HG03066 (cell line): ENCODE measurements around the gene NSUN3.
"Not testable (repeated sequence)": the region's sequence is repeated elsewhere in the genome, so short reads cannot be mapped to it uniquely, and the experiment has no call there.

Experiments used
- ATAC-seq: cut with Tn5 transposase; IDR thresholded peaks from one replicate; pipeline ENCODE4 v1.9.1; 2021; ENCODE audit warnings: low read depth; ENCODE audit not compliant: unreplicated experiment

The NSUN3 gene

GRCh38 chr3:94066506-94067500, 3.9 kb downstream of the NSUN3 start:
- no peak for ATAC-seq

DNA sequence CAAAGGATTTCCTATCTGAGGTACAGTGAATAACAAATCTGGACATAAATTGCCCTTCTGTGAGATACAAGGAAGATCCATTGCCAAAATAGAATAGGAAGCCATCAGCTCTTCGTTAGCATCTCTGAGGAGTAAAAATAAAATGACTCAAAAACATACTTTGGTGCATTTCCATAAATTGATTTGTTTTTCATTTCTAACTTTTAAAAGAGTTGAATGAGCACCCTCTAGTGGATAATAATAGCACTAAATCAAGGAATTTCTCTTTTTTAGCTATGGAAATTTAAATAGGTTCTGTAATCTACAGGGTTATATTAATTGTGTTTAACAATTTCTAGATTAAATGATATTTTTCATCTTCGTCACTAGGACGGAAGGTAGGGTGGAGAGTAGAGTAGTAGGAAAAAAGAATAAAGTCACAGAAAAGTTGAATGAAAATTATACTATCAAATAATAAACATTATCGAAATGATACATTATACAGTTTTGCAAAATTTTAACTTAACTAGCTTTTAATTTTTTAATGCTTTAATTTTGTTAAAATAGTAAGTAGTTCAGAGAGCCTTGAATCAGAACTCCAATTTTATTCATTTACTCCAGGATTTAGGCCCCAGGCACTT, 6.4 kb downstream of the NSUN3 start:
- no peak for ATAC-seq

GRCh38 chr3:94070341-94070911, 7.6 kb downstream of the NSUN3 start:
- no peak for ATAC-seq

DNA sequence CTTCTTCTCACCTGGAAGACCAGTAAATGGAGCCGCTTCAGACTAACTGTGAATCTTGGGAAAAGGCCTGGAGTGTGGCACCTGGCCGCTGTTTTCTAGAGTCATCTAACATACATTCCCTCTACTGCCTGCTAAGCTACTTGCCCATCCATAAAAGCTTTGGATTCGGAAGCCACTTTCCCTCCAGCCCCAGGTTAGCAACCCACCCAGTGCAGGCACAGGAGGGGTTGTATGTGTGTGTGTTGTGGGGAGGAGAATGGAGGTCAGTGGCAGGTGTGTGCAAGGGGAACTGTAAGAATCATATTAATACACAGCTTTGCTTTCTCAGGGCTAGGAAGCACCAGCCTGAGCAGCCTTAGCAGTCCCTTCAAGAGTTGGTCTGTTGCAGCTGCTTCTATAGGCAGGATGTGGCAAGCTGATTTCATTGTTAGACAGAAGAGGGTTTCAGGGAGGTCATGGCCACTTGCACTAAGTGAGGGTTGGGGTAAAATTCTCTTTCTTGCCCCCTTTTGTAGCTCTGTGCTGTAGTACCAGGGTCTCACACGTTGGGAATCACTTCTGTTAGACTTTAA, 8.9 kb downstream of the NSUN3 start:
- peak; percentile 70 for ATAC-seq

DNA sequence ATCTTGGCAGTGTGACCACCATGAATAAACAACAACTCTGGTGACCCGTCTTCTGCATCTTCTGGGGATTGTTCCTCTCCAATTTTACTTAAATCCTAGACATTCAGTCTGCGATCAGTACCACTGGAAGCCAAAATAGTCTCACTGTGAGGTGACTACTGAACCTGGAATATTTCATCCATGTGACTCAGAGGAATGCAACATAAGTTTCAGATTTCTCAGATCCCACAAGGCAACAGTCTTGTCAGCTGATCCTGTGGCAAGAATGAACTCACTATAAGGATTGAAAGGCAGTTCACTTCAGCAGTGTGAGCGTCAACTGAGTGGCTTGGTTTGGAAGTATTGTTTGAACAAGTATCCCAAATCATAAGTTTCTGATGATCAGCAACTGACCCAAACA, 13.2 kb downstream of the NSUN3 start:
- ATAC-seq = no peak

DNA sequence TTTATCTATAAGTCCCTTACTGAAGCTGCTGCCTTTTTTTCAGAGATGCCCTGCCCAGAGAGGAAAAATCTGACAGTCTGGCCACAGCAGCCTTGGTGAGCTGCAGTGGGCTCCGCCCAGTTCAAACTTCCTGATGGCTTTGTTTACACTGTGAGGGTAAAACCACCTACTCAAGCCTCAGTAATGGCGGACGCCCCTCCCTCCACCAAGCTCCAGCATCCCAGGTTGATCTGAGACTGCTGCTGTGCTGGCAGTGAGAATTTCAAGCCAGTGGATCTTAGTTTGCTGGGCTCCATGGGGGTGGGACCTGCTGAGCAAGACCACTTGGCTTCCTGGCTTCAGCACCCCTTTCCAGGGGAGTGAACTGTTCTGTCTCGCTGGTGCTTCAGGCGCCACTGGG, 17.7 kb downstream of the NSUN3 start:
- ATAC-seq = not testable (repeated sequence)

DNA sequence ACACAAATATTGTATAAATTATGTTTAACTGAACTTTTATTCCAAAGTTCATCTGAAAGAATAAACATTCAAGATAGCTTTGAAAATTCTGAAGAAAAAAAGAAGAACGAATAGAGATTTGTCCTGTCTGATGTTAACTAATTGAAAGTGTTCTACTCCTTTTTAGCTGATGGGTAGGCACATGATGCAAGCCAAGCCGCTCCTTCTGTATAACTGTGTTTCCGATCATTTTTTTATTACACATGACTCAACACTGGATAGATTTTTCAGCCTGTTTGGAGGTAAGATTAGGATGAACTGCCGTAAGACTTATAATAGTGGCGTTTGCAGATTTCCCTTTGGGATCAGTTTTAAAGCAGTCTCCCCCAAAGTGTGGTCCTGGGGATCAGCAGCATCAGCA, 19.0 kb downstream of the NSUN3 start:
- ATAC-seq = no peak

DNA sequence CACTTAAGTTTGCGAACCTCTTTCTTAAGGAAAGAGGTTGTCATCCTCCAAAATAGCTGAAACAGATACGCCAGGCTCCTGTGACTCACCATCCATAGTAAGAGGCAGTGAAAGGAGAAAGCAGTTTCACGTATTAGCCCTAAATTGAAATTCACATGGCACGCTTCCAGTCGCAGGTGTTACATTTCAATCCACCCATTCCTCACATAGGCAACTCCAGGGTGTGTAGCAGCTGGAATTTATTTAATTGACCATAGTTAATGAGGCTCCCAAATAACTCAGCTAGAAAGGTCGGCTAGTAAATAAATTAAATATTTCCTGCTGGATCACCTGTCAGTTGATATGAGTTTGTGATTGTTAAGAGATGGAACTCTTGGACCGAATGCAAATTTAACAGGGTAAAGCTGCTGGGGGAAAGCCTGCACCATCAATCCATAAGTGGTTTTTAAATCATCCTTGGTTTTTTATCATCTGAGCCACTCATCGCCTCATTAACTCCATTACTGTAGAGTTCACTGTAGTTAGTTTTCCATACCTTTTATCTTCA, 19.6 kb downstream of the NSUN3 start:
- no peak for ATAC-seq

- no peak for ATAC-seq
These were observed 20.4 kb downstream of the NSUN3 start for GRCh38 chr3:94083261-94083660.

DNA sequence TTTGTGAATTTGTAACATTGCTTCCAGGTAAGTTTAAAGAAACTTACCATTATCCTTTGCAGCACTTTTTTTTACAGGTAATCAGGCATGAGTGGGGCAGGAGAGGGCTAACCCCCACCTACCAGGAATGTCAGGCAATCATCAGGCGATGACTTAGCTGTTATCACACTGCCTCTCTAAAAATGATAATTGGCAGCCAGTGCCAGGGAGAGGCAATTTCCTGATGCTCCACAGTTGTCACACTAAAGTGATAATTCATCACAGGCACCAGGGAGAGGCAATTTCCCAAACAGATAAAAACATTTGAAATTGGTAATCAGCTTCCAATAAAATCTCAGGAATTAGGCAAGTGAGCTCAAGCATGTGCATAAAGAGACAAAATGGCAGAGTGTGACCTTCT, 26.3 kb downstream of the NSUN3 start:
- ATAC-seq = no peak

DNA sequence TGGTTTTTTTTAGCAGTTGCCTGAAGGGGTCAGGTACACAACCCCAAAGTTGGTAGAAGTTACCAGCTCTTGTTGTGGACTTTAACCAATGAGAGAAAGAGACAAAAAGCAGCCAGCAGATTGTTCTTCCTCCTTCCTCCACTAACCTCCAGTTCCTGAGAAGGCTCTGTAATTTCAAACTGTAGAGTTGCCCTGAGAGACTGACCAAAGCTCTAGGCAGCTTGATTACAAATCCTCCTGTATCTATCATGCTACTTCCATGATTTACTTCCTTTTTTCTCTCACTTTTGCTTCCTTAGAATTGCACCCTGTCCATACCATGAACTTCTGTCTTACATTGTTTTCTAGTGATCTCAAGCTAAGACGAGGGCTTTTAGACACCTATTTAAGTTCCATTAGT, 29.2 kb downstream of the NSUN3 start:
- ATAC-seq = no peak

DNA sequence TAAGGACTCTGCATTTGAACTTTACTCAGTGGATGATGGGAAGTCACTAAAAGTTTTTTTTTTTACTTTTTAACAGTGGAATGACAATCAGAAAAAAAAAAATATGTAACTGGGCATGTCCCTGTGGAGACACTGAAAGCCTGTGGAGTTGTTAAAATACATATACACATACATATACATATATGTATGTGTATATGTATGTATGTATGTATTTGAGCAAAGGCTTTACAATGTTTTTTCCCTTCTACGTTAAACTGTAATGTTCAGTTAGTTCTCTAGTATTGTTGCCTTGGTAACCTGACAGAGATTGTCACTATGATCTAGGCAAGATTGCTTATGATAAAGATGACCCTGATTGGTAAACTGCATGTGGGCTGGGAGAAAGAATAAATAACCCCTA, 30.3 kb downstream of the NSUN3 start:
- no peak for ATAC-seq

DNA sequence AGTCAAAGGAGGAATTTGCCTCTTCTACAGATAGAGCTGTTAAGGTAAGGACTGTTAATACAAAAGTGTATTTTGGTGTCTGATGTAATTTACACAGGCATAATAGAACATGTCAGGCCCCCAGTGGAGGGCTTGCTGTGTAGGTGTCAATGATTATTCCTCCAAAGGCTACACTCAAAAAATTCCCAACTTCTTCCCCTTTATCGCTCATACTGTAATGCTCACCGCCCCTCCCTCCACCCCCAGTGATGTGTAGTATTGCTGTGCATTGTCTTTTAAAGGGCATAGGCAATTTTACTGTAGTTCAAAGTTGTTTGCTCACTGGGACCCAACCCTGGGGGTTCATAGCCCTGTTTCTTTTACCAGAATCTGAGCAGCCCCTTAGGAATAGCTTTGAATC, 32.2 kb downstream of the NSUN3 start:
- ATAC-seq = no peak

GRCh38 chr3:94098452-94098851, 35.6 kb downstream of the NSUN3 start:
- ATAC-seq = no peak

DNA sequence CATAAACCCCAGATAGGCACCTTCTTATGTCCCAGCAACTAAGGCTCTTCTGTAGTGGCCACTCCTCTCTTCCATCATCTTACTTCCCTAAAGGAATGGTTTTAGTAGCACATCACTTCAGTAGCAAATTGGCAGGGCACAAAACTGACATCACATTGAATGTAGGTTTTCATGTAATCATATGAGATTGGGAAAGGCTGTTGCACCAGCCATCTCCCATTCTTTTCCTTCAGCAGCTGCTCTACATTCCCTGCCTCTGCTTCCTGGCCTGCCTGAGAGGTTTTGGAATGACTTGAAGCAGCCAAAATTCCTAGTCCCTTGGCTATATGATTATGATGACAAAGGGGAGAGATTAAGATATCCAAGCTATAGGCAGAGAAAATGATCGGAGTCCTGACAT, 36.5 kb downstream of the NSUN3 start:
- no peak for ATAC-seq

DNA sequence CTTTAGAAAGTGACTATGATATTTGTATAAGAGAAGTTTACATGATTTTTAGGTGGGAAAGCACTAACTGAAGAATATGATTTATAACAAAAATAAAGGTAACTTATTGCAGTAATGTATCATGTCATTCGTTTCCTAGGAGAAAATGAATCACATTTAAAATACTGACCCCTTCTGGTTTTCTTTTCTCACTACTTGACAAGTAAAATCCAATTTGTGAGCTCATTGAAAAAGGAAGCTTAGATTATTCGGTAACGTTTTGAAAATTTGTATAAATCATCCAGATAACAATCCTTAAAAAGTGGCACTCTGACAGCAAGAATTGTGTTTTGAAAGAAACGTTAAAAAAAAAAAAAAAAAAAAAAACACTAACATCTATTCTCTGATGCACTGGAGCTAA, 39.0 kb downstream of the NSUN3 start:
- ATAC-seq = no peak

DNA sequence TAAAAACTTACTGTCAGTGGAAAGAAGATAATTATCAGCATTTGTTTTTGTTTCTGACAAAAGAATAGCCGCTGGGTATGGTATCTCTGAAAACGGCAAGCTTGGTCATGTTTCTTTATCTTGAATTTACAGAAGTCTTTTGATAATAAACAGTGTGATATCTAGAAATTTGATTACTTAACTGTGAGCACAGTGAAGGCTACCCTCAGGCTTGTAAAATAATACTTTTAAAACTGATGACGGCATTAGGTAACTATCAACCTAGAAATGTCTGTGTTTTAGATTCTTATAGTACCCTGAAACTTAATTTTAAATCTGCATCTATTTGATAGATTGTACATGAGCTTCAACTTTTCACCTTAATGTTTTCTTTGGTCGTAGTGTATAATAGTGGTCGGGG, 43.4 kb downstream of the NSUN3 start:
- ATAC-seq = no peak

- ATAC-seq = not testable (repeated sequence)
These were observed 47.4 kb downstream of the NSUN3 start for GRCh38 chr3:94110232-94110631.

DNA sequence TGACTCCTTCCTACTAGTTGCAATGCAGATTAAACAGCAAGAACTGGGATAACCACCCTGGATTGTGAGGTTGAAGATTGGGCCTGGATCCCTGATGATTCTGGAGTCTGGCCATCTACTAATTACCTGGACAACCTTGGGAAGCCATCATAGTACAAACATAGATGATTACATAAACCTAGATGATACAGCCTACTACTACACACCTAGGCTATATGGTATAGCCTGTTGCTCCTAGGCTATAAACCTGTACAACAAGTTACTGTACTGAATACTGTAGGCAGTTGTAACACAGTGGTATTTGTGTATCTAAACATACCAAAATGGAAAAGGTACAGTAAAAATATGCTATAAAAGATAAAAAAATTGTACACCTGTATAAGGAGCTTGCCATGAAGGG, 48.0 kb downstream of the NSUN3 start:
- ATAC-seq = no peak

DNA sequence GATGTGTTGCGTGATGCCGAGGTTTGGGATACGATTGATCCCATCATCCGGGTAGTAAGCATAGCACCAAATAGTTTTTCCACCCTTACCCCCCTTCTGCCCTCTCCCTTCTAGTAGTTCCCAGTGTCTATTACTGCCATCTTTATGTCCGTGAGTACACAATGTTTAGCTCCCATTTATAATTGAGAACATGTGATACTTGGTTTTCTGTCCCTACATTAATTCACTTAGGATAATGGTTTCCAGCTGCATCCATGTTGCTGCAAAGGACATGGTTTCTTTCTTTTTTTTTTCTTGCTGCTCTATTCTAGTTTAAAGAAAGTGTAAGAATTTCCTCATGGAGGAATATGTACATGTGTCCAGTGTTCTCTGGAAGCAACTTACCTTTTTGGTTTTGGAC, 51.8 kb downstream of the NSUN3 start:
- no peak for ATAC-seq

DNA sequence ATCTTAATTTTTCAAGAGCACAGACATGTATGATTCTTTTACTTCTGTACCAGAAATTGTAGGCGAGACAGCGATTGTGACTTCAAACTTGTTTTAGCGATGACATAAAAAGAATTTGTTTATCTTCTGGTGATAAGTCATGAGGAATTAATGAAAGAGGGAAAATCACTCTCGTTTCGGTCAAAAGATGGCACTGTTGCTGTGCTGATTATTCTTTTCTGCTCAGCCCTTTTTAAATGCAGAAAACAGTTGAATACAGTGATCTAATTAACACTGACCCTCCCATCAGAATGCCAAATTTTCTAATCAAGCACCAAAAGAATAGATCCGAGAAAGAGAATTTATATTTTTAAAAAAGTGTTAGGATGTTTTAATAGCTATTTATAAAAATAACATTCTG, 52.6 kb downstream of the NSUN3 start:
- no peak for ATAC-seq
